MM.1S (cell line): ENCODE results near the gene UBAC1.

Experiments used
- DNase-seq: peaks from one replicate; pipeline ENCODE4 v3.0.0-alpha.2; 2015
- H2AFZ ChIP-seq: fragments of 300-600 bp; sonication (generic); 2 replicates; pipeline ENCODE4 v1.6.0; 2016; ENCODE audit warnings: antibody characterized with exemption, low read length
- H3F3A ChIP-seq: fragments of 300-600 bp; sonication (generic); 2 replicates; pipeline ENCODE4 v1.6.1; 2016; ENCODE audit warnings: mild to moderate bottlenecking, antibody characterized with exemption, low read length, moderate library complexity, mixed read lengths; ENCODE audit not compliant: insufficient read depth
- H3K27ac ChIP-seq: fragments of 300-600 bp; sonication (generic); 2 replicates; pipeline ENCODE4 v1.5.1; 2016; ENCODE audit warnings: mild to moderate bottlenecking, low read length
- H3K27me3 ChIP-seq: fragments of 300-600 bp; sonication (generic); replicated peaks from 2 replicates; pipeline ENCODE4 v1.6.0; 2016; ENCODE audit warnings: low read length; ENCODE audit not compliant: insufficient read depth
- H3K36me3 ChIP-seq: fragments of 300-600 bp; sonication (generic); replicated peaks from 2 replicates; pipeline ENCODE4 v1.6.1; 2016; ENCODE audit warnings: mild to moderate bottlenecking, low read length, mixed read lengths; ENCODE audit not compliant: insufficient read depth
- H3K4me1 ChIP-seq: fragments of 300-600 bp; sonication (generic); 2 replicates; pipeline ENCODE4 v1.6.1; 2016; ENCODE audit warnings: low read length, mixed read lengths
- H3K4me2 ChIP-seq: fragments of 300-600 bp; sonication (generic); 2 replicates; pipeline ENCODE4 v1.6.0; 2016; ENCODE audit warnings: low read depth, low read length
- H3K4me3 ChIP-seq: fragments of 300-600 bp; sonication (generic); 2 replicates; pipeline ENCODE4 v1.5.1; 2016; ENCODE audit warnings: low read length, mixed read lengths
- H3K79me2 ChIP-seq: fragments of 300-600 bp; sonication (generic); 2 replicates; pipeline ENCODE4 v1.6.1; 2016; ENCODE audit warnings: mixed run types, low read length, mixed read lengths
- H3K9ac ChIP-seq: fragments of 300-600 bp; sonication (generic); 2 replicates; pipeline ENCODE4 v1.6.1; 2016; ENCODE audit warnings: low read length, mixed read lengths
- H3K9me2 ChIP-seq: fragments of 300-600 bp; sonication (generic); replicated peaks from 2 replicates; pipeline ENCODE4 v1.6.1; 2016; ENCODE audit warnings: mild to moderate bottlenecking, low read length, mixed read lengths; ENCODE audit not compliant: insufficient read depth
- H3K9me3 ChIP-seq: fragments of 300-600 bp; sonication (generic); replicated peaks from 2 replicates; pipeline ENCODE4 v1.6.1; 2016; ENCODE audit warnings: mild to moderate bottlenecking, low read length, mixed read lengths; ENCODE audit not compliant: insufficient read depth
- H4K20me1 ChIP-seq: fragments of 300-600 bp; sonication (generic); 2 replicates; pipeline ENCODE4 v1.6.1; 2016; ENCODE audit warnings: mild to moderate bottlenecking, low read length, moderate library complexity, mixed read lengths; ENCODE audit not compliant: insufficient read depth
- CTCF ChIP-seq: fragments of 300-600 bp; sonication (generic); IDR thresholded peaks from 2 replicates; pipeline ENCODE4 v1.5.1; 2016; ENCODE audit warnings: antibody characterized with exemption, low read length, mixed read lengths
- EZH2 ChIP-seq: fragments of 300-600 bp; sonication (generic); optimal IDR thresholded peaks from 2 replicates; pipeline ENCODE3; 2017; ENCODE audit warnings: low read depth, mild to moderate bottlenecking, antibody characterized with exemption, low read length, mixed read lengths
- EZH2phosphoT487 ChIP-seq: fragments of 300-600 bp; sonication (generic); IDR thresholded peaks from 2 replicates; pipeline ENCODE4 v1.6.1; 2018; ENCODE audit warnings: antibody characterized with exemption, low read length

Gene UBAC1

GRCh38 chr9:135991771-135992170, 30.6 kb upstream of the UBAC1 start:
- peaks cover 86% of the 10 kb centered on the region for H3K27me3 ChIP-seq
- no peak overlapping the region for H3K4me2 ChIP-seq
- no peak for DNase-seq
- no peaks in the 10 kb centered on the region for H3K79me2 ChIP-seq
- H3F3A ChIP-seq: no peaks in the 10 kb centered on the region
- no peaks in the 10 kb centered on the region for H3K36me3 ChIP-seq
- H4K20me1 ChIP-seq: no peaks in the 10 kb centered on the region
- H3K4me3 ChIP-seq: no peak overlapping the region
- peaks cover 3% of the 10 kb centered on the region; the same call in 1 of the 2 replicates for H3K4me1 ChIP-seq
- H2AFZ ChIP-seq: no peak overlapping the region
- H3K27ac ChIP-seq: no peak overlapping the region
- no peaks in the 10 kb centered on the region for H3K9me3 ChIP-seq
- TF ChIP-seq EZH2phosphoT487 (no peak), CTCF (no peak), EZH2 (no peak)
- H3K9me2 ChIP-seq: no peaks in the 10 kb centered on the region
- H3K9ac ChIP-seq: no peak overlapping the region

GRCh38 chr9:135990468-135991429, 29.6 kb upstream of the UBAC1 start:
- peaks cover 86% of the 10 kb centered on the region for H3K27me3 ChIP-seq
- H3K4me1 ChIP-seq: peaks cover 3% of the 10 kb centered on the region; the same call in 1 of the 2 replicates
- H3K27ac ChIP-seq: no peak overlapping the region
- no peaks in the 10 kb centered on the region for H3F3A ChIP-seq
- H3K9me2 ChIP-seq: no peaks in the 10 kb centered on the region
- no peaks in the 10 kb centered on the region for H4K20me1 ChIP-seq
- peak; percentile 56 for DNase-seq
- peak overlapping the region; percentile 18; the same call in 1 of the 2 replicates for H3K4me2 ChIP-seq
- no peak for TF ChIP-seq EZH2phosphoT487
- TF ChIP-seq CTCF: no peak
- no peak for TF ChIP-seq EZH2
- H3K9ac ChIP-seq: no peak overlapping the region
- no peak overlapping the region for H2AFZ ChIP-seq
- H3K9me3 ChIP-seq: no peaks in the 10 kb centered on the region
- no peak overlapping the region for H3K4me3 ChIP-seq
- H3K36me3 ChIP-seq: no peaks in the 10 kb centered on the region
- H3K79me2 ChIP-seq: no peaks in the 10 kb centered on the region

DNA sequence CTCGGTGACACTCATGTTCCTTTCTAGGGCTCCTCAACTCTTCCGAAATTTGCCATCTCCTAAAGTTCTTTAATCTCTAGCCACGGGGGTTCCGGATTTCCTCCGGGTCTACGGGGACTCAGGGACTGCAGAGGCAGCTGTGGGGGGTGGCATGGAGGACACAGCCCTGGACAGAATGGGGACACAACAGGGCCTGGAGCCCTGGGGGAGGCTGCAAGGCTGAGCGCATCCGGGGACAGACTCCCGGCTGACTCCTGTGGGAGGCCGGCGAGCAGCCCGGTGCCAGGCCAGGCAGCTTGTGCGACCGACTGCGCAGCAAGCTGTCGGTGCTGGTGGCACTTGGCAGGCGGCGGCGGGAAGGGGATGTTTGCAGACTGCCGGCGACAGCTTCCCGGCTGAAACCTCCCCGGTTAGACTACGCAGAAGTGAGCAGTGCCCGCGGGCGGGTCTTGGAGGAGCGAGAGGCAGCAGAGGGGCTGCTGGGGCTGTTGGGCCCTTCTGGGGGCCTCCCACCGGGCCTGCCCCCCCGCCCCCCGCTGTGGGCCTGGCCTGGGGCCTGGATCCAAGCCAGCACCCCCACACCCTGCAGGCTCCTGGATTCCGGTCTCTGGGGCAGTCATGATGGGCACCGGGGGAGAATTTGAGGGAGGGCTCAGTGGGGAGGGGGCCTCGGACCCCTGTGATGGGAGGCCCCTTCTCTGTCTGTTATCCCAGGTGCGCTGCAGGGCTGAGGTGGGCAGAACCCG, 28.7 kb upstream of the UBAC1 start:
- peaks cover 3% of the 10 kb centered on the region; the same call in 1 of the 2 replicates for H3K4me1 ChIP-seq
- TF ChIP-seq CTCF: no peak
- TF ChIP-seq EZH2: no peak
- TF ChIP-seq EZH2phosphoT487: no peak
- no peaks in the 10 kb centered on the region for H3F3A ChIP-seq
- H3K9ac ChIP-seq: no peak overlapping the region
- H3K4me3 ChIP-seq: no peak overlapping the region
- no peak overlapping the region for H2AFZ ChIP-seq
- H4K20me1 ChIP-seq: no peaks in the 10 kb centered on the region
- H3K27ac ChIP-seq: no peak overlapping the region
- no peaks in the 10 kb centered on the region for H3K36me3 ChIP-seq
- no peaks in the 10 kb centered on the region for H3K9me2 ChIP-seq
- no peak for DNase-seq
- H3K79me2 ChIP-seq: no peaks in the 10 kb centered on the region
- H3K4me2 ChIP-seq: peak overlapping the region; percentile 18; the same call in 1 of the 2 replicates
- peaks cover 84% of the 10 kb centered on the region for H3K27me3 ChIP-seq
- no peaks in the 10 kb centered on the region for H3K9me3 ChIP-seq
